SKM-1 treated with dmso at 0.1 percent for 144 hours (cell line): Measurements from ENCODE around the gene ZFYVE27.

Experiments used
- DNase-seq: peaks from one replicate; lab custom pipeline; 2025; ENCODE audit not compliant: unreplicated experiment; lab: John Stamatoyannopoulos, UW

ZFYVE27 gene

DNA sequence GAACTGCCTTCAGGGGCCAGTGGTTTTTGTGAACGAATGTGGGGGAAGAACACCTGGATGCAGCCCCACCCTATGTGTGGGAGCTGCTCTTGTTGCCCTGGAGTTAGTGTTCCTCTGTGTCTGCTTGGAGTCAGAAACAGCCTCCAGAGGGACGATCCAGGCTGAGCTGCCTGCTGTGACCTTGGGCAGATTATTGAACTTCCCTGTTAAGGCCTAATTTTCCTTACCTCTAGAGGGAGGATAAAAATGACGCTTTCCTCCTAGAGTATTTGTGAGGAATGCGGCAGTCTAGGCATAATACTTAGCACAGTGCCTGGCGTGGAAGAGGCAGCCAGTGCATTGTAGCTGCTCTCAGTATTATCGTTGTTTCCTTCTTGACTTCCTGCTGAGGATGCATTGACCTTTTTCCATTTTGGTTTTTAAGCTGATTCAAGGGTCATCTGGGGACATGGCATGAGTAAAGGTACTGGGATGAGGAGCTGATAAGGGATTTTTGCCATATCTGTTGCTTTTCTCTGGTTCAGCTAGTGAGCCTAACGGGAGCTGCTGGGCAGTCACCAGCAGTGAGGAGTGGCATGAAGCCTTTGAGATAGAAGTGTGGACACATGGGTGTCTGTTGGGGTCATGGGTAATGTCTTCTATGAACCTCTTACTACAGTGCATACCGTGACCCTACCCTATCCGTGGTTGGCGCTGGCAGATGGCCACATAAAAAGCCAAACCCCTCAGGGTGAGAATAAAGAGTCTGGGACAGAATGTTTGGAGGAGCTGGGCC lies 6.4 kb downstream of the ZFYVE27 start:
- DNase-seq, result no peak

DNA sequence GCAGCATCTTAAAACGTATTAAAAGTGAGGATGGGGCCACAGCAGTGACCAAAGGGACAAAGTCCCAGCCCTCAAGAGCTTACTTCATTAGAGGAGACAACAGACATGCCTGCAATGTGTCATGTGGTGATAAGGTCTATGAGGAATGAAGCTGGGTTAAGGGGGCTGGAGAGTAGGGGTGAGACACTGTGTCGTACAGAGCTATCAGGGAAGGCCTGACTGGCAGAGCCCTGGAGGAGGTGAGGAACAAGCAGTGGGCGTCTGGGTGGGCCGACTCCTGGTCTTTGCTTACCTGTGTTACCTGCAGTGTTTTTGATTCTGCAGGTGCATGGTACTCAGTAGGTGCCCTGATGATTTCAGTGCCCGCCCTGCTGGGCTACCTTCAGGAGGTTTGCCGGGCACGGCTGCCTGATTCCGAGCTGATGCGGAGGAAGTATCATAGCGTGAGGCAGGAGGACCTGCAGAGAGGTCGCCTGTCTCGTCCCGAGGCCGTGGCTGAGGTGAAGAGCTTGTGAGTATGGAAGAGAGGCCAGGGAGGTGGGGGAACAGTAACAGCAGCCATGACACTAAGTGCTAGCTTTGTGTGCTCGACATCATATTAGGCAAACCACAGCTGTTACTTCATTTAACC lies 7.6 kb downstream of the ZFYVE27 start:
- no peak for DNase-seq

DNA sequence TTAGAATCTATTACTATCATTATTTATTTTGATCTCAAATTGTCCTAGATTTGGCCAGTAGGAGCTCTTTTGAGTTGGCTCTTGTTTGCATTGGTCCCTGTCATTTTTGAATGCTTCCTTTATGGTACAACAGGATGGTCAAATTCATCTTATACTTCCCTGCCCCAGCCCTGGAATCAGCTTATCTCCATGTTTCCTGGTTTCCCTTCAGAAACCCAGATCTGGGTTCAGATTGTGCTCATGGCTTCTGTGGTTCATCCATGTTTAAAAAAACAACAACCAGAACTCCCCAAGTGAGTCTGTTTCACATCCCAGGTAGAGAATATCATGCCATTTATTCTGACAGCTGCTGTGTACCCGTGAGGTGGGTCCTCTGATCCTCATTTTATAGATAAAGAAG lies 10.6 kb downstream of the ZFYVE27 start:
- DNase-seq, result no peak

DNA sequence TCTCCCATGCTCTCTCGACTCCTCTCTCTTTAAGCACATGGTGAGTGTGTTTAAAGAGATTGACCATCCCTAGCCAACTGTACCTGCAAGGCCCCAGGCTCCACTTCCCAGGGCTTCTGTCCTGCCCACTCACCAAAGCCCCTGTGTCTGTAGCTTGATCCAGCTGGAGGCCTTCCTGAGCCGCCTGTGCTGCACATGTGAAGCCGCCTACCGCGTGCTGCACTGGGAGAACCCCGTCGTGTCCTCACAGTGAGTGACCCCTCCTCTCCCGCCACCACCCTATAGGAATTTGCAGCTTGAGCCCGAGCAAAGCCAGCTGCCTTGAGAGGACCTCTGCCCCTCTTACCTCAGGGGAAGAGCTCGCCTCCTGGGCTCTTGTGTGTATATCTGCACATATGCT lies 11.2 kb downstream of the ZFYVE27 start:
- no peak for DNase-seq

DNA sequence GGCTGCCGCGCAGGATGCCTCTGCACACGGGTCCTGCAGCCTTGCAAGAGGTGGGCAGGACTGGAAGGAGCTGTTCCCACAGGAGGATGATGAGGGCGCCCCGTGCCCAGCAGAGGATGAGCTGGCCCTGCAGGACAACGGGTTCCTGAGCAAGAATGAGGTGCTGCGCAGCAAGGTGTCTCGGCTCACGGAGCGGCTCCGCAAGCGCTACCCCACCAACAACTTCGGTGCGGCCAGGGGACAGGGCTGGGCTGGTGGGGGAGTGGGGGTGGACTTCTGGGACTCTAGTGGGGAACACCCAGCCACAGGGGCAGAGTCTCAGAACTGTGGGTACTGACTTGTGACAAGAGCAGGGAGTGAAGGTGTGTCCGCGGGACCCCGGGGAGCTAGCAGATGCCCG lies 16.0 kb downstream of the ZFYVE27 start:
- DNase-seq, result no peak

DNA sequence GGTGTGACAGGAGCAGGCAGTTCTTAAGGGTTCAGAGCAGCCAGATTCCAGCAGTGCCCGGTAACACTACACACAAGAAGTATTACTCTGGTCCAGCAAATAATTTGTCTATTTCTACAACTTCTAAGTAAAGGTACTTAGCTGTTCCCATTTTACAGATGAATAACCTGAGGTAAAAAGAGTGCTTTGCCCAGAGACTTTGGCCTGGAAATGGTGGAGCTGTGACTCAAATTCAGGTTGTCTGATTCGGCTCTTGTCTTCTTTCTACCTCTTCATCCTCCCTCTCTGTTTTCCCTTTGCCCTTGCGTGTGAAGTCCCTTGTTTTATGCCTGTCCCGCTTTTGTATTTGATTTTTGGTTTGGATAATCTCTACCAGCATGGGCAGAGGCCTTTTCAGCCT lies 17.8 kb downstream of the ZFYVE27 start:
- no peak for DNase-seq

DNA sequence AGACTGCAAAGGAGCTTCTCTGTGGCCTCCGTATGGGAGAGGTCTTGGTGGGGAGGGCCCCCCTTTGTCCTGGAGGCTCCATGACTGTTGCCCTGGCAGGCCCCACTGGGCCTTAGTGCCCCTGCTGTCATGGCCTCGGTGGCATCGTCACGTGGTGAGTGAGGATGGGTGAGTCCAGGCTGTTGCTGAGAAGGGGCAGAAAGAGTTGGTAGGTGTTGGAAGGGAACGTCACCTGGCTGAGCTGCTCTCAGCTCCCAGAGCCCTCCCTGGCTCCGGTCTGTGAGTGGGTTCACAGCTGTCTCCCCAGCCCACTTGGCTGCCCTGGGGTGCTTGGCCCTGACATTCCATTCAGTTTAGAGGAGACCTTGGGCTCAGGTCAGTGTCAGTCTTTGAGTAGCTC lies 18.8 kb downstream of the ZFYVE27 start:
- no peak for DNase-seq

DNA sequence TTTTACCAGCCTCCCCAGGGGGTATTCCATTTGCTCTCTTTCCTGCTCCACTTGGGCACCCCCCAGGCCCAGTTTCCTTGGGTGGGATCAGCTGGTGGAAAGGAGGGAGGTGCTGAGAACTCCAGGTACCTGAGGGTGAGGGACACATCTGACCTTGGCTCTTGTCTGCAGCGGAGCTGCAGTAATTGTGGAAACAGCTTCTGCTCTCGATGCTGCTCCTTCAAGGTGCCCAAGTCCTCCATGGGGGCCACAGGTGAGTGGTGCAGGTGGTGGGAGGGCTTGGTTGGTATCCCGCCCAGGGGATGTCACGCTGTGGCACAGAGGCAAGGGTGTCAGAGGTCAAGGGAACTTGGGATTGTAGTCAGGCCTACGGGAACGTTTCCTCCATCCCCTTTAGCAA lies 20.5 kb downstream of the ZFYVE27 start:
- no peak for DNase-seq

- peak; percentile 24 for DNase-seq
Observed at GRCh38 chr10:97759158-97759887, 22.4 kb downstream of the ZFYVE27 start.

GRCh38 chr10:97759946-97760345 lies 23.0 kb downstream of the ZFYVE27 start:
- DNase-seq, result no peak

DNA sequence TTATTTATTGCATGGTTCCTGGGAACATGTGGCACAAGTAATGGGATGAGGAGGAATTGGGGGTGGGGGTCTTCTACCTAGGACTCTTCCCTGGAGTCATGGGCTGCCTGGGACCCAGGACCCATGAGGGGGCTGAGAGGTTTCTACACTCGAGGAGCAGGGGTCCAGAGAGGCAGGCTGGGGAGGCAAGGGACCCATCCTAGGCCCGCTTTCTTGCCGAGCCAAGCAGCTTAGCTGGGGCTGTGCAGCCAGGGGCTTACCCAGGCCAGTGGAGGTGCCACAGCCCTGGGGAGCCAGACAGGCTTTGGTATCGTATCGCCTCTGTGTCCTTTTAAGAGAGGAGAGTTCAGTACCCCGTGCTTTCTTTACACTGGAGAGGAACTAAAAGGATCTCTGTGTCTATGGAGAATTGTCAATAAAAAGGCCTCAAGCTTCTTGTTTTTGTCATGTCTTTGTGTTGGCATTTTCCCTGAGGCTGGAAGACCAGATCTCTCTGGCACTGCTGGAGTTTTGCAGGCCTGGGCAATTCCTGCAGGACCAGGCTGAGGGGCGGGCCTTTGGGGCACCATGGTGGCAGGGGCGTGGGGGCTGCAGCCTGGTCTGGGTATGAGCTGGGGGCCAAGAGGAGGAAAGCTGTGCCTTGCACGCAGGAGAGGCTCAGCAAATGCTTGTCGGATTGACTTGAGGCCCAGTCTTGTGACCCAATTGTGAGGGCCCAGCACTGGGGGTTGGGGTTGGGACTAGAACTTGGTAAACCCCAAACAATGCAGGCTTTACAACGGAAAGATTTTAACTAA lies 23.7 kb downstream of the ZFYVE27 start:
- DNase-seq, result no peak

- DNase-seq, result no peak
Observed at GRCh38 chr10:97761331-97761865, 24.5 kb downstream of the ZFYVE27 start.

DNA sequence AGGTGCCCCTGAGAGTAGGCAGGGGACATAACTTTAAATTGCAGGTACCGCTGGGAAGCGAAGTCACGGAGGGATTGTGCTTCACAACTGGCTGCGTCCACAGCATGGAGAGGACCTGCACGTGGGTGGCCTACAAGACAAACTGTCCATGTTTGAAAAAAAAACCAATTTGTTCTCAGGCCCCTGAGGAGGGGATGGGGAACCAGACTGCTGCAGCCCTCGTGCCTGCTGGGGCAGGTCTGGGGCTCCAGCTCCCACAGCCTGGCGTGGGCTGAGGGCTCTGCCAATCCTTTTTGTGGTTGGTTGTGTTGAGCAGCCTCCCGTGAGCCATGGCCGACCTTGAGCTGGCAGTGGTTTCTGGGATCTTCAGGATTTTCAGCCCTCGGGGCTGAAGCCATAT lies 25.1 kb downstream of the ZFYVE27 start:
- no peak for DNase-seq

DNA sequence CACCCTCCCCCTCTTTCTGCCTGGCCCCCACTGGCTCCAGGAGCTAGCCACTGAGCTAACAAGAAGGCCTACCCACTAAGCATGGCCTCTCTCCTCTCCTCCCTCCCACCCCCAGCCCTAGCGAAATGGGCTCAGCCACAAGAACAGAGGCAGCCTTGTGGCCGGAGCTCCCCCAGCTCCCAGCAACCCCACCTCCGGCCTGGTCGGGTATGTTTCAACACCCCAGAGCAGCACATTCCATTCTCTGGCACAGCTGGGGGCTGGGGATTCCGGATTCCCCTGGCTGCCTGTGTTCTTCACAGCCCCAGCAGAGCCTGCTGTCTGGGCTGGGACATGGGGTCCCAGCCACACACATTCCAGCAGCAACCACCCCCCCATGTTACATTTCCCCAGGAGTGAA lies 25.9 kb downstream of the ZFYVE27 start:
- no peak for DNase-seq

DNA sequence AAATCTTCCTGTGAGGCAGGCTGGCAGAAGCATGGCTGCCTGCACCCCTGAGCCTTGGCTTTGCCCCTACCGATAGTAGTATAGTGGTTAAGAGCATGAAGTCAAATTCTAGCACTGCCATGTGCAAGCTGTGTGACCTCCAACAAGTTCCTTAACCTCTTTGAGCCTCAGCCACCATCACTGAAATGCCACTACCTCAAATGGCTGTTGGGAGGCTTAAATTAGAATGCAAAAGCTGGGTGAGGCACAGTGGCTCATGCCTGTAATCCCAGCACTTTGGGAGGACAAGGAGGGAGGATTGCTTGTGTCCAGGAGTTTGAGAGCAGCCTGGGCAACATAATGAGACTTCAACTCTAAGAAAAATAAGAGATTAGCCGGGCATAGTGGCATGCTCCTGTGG lies 26.5 kb downstream of the ZFYVE27 start:
- DNase-seq, result no peak

DNA sequence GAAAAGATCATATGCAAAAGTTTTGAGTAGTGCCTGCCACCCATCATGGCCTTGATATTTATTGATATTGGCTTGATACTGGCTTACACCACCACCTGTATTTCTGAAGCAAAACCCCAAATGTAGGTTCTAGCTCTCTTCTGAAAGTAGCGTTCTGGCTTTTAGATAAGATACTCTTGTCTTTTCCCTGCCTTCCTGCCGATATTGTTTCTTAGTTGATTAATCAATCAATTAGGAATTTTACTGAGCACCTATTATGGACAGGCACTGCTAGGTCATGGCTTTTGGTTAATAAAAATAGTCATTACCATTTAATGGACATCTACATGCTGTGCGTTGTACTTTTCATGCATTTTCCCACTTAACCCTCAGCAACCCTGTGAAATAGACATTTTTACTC lies 27.0 kb downstream of the ZFYVE27 start:
- no peak for DNase-seq

- no peak for DNase-seq
Observed at GRCh38 chr10:97764519-97764931, 27.6 kb downstream of the ZFYVE27 start.

DNA sequence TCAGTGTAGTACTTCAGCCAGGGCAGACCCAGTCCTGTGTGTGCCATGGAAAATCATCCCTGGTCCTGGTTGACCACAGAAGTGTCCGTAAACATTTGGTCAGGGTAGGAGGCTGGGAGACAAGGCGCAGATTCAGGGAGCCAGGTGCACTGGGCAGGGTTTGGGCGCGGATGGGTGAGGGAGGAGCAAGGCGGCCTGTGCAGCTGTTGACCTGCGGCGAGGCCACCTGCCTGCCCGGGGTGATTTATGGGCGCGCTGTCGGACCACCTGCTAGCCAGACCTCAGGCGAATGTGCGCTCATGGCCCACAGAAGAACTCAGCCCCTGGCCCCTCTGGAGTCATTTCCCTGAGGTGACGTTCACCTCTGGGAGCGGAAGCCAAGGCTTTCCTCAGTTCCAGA lies 28.3 kb downstream of the ZFYVE27 start:
- no peak for DNase-seq

- no peak for DNase-seq
Observed at GRCh38 chr10:97766106-97766810, 29.3 kb downstream of the ZFYVE27 start.
